GM12801 (cell line): Measurements from ENCODE around the gene PTPN2.

Experiments
- TF ChIP-seq, protein P1 (sequence below): IDR thresholded peaks from one replicate; pipeline ENCODE4 v1.5.1; 2011; ENCODE audit warnings: control low read depth; ENCODE audit not compliant: insufficient read length; ENCODE audit errors: extremely low read depth

The PTPN2 gene

DNA sequence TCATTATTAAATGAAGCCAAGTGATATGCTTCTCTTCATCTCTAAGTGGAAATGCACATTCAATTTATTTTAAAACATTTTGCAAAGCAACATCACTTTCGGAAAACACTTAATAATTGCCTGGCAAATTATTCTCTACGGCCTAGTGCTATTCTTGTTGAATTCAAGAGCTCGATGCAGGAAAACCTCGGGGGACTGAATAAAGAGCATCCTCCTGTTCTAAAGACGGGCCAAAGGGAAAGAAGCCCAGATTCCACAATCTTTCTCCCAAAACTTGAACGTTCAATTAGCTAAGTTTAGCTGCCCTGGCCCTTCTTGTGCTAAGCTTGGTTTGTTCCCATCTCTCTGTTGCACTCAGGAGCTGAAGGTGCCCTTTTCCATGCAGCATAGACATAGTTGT lies 40.6 kb upstream of the PTPN2 start:
- TF ChIP-seq, protein P1, sequence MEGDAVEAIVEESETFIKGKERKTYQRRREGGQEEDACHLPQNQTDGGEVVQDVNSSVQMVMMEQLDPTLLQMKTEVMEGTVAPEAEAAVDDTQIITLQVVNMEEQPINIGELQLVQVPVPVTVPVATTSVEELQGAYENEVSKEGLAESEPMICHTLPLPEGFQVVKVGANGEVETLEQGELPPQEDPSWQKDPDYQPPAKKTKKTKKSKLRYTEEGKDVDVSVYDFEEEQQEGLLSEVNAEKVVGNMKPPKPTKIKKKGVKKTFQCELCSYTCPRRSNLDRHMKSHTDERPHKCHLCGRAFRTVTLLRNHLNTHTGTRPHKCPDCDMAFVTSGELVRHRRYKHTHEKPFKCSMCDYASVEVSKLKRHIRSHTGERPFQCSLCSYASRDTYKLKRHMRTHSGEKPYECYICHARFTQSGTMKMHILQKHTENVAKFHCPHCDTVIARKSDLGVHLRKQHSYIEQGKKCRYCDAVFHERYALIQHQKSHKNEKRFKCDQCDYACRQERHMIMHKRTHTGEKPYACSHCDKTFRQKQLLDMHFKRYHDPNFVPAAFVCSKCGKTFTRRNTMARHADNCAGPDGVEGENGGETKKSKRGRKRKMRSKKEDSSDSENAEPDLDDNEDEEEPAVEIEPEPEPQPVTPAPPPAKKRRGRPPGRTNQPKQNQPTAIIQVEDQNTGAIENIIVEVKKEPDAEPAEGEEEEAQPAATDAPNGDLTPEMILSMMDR = no peak

- TF ChIP-seq, protein P1 = no peak
Measured at GRCh38 chr18:12922266-12922665, 38.2 kb upstream of the PTPN2 start.

- TF ChIP-seq, protein P1 = no peak
Measured at GRCh38 chr18:12921178-12921577, 37.1 kb upstream of the PTPN2 start.

DNA sequence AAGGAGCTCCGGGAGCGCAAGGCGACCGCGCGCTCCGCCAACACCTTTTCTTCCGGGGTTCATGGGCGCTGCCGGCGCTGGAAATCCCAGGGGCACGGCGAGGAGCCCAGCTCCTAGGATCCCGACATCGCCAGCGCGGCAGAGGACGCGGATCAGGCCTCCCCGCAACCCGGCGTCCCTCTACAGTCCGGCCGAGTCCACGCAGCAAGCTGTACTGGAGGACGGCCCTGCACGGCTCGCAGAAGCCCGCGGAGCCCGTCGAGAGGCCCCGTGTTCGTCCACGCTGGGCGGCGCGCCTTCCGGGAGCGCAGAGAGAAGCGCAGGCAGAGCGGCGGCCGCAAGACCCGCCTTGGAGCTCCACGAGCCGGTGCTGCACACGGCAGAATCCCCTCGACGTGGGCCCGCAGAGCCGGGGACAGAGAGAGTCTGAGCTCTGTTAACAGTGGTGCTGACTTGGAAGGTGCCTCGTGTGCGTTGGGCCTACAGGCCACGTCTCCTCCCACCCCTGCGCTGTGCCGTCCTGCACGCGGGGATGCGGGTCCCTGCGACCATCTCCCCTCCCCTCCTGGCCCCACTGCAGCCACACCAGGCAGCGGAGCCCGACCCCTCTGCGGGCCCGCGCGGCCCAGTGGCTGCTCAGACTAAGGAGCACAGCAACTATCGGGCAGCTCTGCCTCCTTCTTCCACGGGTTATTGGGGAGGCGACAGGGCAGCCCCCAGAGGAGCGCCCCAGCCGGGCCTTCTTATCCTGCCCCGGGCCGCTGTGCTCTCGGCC lies 28.1 kb upstream of the PTPN2 start:
- TF ChIP-seq, protein P1 = no peak

DNA sequence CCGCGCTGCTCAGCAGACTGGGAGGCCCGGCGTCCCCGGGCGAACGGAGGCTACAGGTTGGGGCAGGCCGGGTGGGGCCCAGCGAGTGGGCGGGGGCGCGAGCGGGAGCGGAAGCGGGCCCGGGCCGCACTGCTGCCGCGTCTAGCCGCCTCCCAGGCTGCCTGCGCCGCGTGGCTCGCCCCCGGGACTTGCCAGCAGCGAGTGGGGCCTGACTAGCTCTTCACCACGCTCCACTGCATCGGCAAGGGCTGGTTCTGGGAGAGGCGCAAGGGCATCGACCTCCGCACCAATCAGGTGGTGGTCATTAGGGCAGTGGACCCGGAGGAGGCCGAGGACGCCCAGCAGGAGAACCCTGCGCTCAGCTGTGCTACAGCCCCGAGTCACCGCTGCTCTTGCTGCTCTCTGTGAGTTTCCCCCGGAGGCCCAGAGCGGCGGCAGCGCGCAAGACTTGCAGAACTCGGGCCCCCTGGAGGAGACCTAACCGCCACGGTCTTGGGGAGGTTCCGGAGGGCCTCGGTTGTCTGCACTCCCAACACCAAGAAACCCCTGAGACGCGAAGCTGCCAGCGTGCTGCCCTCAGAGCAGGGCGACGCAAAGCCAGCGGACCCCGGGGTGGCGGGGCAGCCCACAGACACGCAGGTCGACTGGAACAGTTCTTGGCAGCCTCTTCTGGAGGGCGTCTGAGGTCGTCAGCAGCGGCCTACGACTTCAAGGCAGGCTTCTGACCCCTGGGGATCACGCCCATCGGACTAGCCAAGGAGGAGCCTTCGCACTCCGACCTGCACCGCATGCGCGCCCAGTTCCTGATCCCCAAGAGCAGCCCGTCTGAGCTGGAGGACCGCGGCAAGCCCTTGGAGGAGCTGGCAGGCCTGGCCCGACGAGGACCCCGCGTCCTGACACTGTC lies 27.2 kb upstream of the PTPN2 start:
- TF ChIP-seq, protein P1 = no peak

- TF ChIP-seq, protein P1 = no peak
Measured at GRCh38 chr18:12908706-12909105, 24.7 kb upstream of the PTPN2 start.

- TF ChIP-seq, protein P1 = no peak
Measured at GRCh38 chr18:12907258-12907925, 23.4 kb upstream of the PTPN2 start.
